HG02938 (cell line): ENCODE results near the gene ARCN1.
A peak's percentile ranks its signal among the peaks of the same experiment; 100 is the strongest.

Source experiments
- ATAC-seq: cut with Tn5 transposase; IDR thresholded peaks from one replicate; pipeline ENCODE4 v1.9.1; 2021; ENCODE audit warnings: mild to moderate bottlenecking, moderate library complexity; ENCODE audit not compliant: unreplicated experiment

Gene ARCN1

DNA sequence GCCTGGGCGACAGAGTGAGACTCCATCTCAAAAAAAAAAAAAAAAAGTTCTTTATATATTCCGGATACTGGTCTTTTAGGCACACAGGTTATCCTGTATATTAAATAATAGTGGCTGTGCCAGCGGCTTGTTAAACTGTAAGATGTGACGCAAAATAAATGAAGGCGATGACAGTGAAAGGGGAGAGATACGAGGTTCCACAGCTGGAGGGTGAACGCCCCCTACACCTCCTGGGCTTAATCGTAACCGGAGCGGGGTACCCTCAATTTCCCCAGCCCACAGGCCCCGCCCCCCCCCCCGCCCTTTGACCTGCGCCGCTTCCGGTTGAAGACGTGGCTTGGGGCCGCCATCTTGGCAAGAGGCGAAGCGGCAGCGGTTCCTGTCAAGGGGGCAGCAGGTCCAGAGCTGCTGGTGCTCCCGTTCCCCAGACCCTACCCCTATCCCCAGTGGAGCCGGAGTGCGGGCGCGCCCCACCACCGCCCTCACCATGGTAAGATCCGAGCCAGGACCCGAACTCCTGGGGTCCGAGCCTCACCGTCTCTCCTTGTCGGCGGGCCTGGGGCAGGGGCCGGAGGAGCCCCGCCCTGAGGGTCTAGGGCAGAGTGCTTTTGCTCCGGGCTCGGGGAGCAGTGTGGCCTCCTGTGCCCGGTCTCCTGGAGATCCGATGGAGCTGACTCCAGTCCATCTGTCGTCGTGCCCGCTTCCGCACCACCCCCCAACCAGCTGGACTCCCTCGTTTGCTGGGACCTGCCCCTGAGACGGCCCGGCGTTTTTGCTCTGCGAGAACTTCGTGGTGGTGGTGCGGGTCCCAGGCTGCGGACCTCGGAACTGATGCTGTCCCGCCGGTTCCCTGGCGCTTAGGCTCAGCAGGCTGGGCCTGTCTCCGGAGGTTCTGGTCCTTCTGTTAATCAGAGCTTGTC, at the start of gene ARCN1:
TSS of gene ARCN1 (plus strand) at position 349 of the 920 bp plus-strand sequence. CDS start at position 488, 139 bp downstream.
- peak; percentile 58 for ATAC-seq

GRCh38 chr11:118522571-118523072, 49.6 kb upstream of the ARCN1 start:
- ATAC-seq = no peak

DNA sequence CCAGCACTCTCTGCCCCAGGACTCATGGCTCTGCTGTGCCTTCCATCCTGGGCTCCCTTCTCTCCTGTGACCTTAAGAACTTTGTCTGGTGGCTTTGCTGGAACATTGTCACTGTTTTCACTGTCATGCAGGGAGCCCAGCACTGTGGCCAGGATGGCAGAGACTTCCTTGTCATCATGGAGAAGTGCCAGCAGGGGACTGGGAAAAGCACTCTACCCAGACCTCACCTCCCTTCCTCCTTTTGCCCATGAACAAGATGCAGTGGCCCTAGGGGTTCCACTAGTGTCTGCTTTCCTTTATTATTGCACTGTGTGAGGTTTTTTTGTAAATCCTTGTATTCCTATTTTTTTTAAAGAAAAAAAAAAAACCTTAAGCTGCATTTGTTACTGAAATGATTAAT, 47.9 kb upstream of the ARCN1 start:
- ATAC-seq = no peak

- no peak for ATAC-seq
Observed at GRCh38 chr11:118524757-118525470, 47.3 kb upstream of the ARCN1 start.

DNA sequence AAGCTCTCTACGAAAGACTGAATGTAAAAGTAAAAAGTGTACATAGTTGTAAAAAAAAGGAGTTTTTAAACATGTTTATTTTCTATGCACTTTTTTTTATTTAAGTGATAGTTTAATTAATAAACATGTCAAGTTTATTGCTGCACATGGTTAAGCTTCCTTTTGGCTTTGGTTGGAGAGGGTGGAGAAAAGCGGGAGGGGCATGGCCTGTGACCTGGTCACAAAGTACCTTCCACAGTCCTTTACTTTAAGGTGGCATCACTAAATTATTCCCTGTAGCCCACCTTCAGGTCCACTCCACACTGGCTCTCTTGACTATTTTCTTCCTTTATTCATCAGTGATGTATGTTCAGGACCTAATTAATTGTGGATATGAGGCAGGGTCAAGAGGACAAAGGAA, 45.5 kb upstream of the ARCN1 start:
- ATAC-seq = no peak

- ATAC-seq = no peak
Observed at GRCh38 chr11:118527109-118527508, 45.1 kb upstream of the ARCN1 start, which contains the start of gene TTC36. TTC36 (plus strand) TSS chr11:118527474; CDS start chr11:118527495, 21 bp downstream.

- no peak for ATAC-seq
Observed at GRCh38 chr11:118528511-118528910, 43.7 kb upstream of the ARCN1 start.

GRCh38 chr11:118529584-118530175, 42.5 kb upstream of the ARCN1 start:
- ATAC-seq = no peak

- ATAC-seq = peak; percentile 16
Observed at GRCh38 chr11:118530180-118530682, 42.0 kb upstream of the ARCN1 start.

GRCh38 chr11:118530683-118531596, 41.3 kb upstream of the ARCN1 start, which contains the start of gene TMEM25:
TMEM25 (plus strand) TSS chr11:118531192; CDS start chr11:118531802, 610 bp downstream.
- ATAC-seq = peak; percentile 42

DNA sequence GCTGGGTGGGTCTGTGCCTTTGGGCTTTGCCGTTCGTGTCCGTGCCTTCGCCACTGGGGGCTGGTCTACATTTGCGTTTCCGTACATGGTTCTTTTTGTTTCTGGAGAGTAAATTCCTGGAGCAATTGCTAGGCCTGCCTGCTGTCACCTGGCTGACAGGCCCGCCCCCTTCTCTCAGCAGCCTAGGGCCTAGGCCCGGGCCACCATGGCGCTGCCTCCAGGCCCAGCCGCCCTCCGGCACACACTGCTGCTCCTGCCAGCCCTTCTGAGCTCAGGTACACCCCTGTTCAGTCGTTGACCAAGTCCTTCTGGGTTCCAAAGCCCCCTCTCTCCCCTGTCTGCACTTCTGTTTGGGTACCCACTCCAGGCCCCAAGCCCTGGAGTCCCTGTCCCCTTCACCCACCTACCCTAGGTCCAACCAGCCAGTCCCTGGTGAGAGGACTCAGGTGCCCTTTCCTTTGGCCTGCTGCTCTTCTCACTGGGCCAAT, 40.6 kb upstream of the ARCN1 start:
- ATAC-seq = no peak

DNA sequence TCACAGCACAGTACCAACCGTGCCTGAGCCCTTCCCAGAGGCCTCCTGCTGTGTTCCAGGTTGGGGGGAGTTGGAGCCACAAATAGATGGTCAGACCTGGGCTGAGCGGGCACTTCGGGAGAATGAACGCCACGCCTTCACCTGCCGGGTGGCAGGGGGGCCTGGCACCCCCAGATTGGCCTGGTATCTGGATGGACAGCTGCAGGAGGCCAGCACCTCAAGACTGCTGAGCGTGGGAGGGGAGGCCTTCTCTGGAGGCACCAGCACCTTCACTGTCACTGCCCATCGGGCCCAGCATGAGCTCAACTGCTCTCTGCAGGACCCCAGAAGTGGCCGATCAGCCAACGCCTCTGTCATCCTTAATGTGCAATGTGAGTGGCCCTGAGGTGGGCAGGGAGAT, 40.1 kb upstream of the ARCN1 start:
- ATAC-seq = no peak

DNA sequence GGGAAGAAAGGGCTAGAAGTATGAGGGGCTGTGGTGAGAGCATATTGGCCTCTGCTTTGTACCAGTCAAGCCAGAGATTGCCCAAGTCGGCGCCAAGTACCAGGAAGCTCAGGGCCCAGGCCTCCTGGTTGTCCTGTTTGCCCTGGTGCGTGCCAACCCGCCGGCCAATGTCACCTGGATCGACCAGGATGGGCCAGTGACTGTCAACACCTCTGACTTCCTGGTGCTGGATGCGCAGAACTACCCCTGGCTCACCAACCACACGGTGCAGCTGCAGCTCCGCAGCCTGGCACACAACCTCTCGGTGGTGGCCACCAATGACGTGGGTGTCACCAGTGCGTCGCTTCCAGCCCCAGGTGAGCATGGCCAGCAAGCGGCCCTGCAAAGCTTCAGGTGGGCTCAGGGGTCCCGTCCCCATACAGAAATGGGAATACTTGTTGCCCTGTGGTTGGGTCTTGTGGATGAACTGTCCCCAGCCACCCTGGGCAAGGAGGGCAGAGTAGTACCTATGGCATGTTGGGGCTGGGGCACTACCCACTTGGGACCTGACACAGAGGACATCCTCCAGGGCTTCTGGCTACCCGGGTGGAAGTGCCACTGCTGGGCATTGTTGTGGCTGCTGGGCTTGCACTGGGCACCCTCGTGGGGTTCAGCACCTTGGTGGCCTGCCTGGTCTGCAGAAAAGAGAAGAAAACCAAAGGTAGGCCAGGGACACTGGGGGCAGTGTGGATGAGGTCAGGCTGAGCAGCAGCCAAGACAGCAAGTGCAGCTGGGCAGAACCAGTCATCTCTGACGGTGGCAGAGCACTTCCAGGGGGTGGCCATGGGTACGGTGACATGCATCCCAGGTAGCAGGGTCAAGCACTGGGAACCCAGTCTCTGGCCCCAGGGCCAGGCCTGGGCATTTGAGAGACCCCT, 39.1 kb upstream of the ARCN1 start:
- no peak for ATAC-seq

GRCh38 chr11:118533769-118534729, 38.2 kb upstream of the ARCN1 start:
- no peak for ATAC-seq

DNA sequence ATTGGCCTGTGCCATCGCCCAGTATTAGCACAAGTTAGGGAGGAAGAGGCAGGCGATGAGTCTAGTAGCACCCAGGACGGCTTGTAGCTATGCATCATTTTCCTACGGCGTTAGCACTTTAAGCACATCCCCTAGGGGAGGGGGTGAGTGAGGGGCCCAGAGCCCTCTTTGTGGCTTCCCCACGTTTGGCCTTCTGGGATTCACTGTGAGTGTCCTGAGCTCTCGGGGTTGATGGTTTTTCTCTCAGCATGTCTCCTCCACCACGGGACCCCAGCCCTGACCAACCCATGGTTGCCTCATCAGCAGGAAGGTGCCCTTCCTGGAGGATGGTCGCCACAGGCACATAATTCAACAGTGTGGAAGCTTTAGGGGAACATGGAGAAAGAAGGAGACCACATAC, 36.9 kb upstream of the ARCN1 start:
- no peak for ATAC-seq

DNA sequence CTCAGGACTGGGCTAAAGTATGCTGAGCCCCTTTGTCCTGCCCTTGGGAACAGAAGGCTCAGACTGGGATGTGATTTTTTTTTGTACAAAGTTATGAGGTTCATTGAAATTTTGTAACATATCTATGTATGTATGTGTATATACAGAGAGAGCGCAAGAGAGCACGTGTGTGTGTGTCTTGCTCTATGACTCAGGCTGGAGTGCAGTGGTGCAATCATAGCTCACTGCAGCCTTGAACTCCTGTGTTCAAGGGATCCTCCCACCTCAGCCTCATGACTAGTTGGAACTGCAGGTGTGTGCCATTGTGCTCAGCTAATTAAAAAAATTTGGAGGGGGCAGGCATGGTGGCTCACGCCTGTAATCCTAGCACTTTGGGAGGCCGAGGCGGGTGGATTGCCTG, 35.5 kb upstream of the ARCN1 start:
- no peak for ATAC-seq

- no peak for ATAC-seq
Observed at GRCh38 chr11:118537409-118537980, 34.7 kb upstream of the ARCN1 start.
